ENCODE data around the gene PROC. TPM values are rescaled to one million over a fixed set of nuclear protein-coding genes. Genes with fewer than 3 reads are reported as not detected.

Gene PROC
- total and polyA plus RNA-seq, 9 of the 15 experiments (the other 6 are each of a cell fraction or from before 2014, with no cell fraction given): not detected

DNA sequence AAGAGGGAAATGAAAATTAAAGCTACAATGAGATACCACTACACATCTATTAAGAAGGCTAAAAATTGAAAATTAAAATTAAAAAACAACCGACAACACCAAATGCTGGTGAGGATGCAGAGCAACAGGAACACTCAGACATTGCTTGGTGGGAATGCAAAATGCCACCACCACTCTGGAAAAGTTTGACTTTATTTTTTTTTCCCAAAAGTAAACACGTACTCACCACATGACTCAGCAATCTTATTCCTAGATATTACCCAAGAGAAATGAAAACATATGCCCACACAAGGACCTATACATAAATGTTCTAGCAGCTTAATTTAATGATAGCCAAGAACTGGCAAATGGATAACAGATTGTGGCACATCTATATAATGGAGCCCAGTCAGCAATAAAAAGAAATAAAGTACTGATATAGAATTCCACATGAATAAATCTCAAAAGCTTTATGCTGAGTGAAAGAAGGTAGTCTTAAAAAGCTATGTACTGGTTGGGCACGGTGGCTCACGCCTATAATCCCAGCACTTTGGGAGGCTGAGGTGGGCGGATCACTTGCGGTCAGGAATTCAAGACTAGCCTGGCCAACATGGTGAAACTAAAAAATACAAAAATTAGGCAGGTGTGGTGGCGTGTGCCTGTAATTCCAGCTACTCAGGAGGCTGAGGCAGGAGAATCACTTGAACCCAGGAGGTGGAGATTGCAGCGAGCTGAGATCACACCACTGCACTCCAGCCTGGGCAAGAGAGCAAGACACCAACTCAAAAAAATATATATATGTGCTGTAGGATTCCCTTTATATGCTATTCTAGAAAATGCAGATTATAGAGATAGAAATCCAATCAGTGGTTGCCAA, 4.2 kb upstream of the PROC start (continued):
- TF ChIP-seq NR2C2 (CRISPR knock-in tag; IDR thresholded peaks at IDR 0.05): no peak
- no peak for TF ChIP-seq NR2C2 (tag; IDR thresholded peaks at IDR 0.05)
- TF ChIP-seq HCFC1 (IDR thresholded peaks at IDR 0.05; ENCODE audit: low read depth, low read length): no peak
- no peak for TF ChIP-seq ZNF780A (CRISPR knock-in tag; IDR thresholded peaks at IDR 0.05)
- no peak for TF ChIP-seq CEBPG (CRISPR knock-in tag; IDR thresholded peaks at IDR 0.05)
- no peak for TF ChIP-seq CEBPG (tag; conservative IDR thresholded peaks at IDR 0.05 in 1 of 2, IDR thresholded peaks at IDR 0.05 in 1 of 2)
- TF ChIP-seq ZNF764 (CRISPR knock-in tag; IDR thresholded peaks at IDR 0.05; ENCODE audit: low read depth): no peak
- TF ChIP-seq FOXA1 (IDR thresholded peaks at IDR 0.05; ENCODE audit: borderline replicate concordance): no peak
- TF ChIP-seq, protein P1, sequence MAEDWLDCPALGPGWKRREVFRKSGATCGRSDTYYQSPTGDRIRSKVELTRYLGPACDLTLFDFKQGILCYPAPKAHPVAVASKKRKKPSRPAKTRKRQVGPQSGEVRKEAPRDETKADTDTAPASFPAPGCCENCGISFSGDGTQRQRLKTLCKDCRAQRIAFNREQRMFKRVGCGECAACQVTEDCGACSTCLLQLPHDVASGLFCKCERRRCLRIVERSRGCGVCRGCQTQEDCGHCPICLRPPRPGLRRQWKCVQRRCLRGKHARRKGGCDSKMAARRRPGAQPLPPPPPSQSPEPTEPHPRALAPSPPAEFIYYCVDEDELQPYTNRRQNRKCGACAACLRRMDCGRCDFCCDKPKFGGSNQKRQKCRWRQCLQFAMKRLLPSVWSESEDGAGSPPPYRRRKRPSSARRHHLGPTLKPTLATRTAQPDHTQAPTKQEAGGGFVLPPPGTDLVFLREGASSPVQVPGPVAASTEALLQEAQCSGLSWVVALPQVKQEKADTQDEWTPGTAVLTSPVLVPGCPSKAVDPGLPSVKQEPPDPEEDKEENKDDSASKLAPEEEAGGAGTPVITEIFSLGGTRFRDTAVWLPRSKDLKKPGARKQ (CRISPR knock-in tag; IDR thresholded peaks at IDR 0.05): no peak
- TF ChIP-seq, protein P2, sequence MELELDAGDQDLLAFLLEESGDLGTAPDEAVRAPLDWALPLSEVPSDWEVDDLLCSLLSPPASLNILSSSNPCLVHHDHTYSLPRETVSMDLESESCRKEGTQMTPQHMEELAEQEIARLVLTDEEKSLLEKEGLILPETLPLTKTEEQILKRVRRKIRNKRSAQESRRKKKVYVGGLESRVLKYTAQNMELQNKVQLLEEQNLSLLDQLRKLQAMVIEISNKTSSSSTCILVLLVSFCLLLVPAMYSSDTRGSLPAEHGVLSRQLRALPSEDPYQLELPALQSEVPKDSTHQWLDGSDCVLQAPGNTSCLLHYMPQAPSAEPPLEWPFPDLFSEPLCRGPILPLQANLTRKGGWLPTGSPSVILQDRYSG (tag; conservative IDR thresholded peaks at IDR 0.05; ENCODE audit: low read depth): no peak
- TF ChIP-seq SMARCA4 (IDR thresholded peaks at IDR 0.05): peak; percentile 73
- no peak for TF ChIP-seq POLR2AphosphoS2 (IDR thresholded peaks at IDR 0.05; ENCODE audit: low read length)
- TF ChIP-seq ZNF785 (CRISPR knock-in tag; IDR thresholded peaks at IDR 0.05): no peak
- no peak for TF ChIP-seq NCOR1 (IDR thresholded peaks at IDR 0.05)
- TF ChIP-seq, protein P3, sequence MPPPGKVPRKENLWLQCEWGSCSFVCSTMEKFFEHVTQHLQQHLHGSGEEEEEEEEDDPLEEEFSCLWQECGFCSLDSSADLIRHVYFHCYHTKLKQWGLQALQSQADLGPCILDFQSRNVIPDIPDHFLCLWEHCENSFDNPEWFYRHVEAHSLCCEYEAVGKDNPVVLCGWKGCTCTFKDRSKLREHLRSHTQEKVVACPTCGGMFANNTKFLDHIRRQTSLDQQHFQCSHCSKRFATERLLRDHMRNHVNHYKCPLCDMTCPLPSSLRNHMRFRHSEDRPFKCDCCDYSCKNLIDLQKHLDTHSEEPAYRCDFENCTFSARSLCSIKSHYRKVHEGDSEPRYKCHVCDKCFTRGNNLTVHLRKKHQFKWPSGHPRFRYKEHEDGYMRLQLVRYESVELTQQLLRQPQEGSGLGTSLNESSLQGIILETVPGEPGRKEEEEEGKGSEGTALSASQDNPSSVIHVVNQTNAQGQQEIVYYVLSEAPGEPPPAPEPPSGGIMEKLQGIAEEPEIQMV (tag; conservative IDR thresholded peaks at IDR 0.05; ENCODE audit: low read depth): no peak
- TF ChIP-seq JUNB (CRISPR knock-in tag; conservative IDR thresholded peaks at IDR 0.05): no peak
- no peak; the same call in 1 of the 2 replicates for TF ChIP-seq PHF21A (IDR thresholded peaks at IDR 0.05; ENCODE audit: borderline replicate concordance, low read depth)
- TF ChIP-seq FOXA3 (CRISPR knock-in tag; conservative IDR thresholded peaks at IDR 0.05 in 1 of 2, IDR thresholded peaks at IDR 0.05 in 1 of 2): peak in 1 of 2 experiments; percentile 77; a peak in 2 of 4 replicates
- TF ChIP-seq JUND (IDR thresholded peaks at IDR 0.05; ENCODE audit: borderline replicate concordance, low read depth, low read length): peak; percentile 5; the same call in 1 of the 2 replicates
- 0 out of 3 replicates have a peak, but pooled peaks have one; percentile 51 for TF ChIP-seq JUND (tag; IDR thresholded peaks at IDR 0.05; ENCODE audit: borderline replicate concordance, low read depth, low read length)
